Measurements from ENCODE around the gene MPRIP. TPM values are rescaled to one million over a fixed set of nuclear protein-coding genes. Genes with fewer than 3 reads are reported as not detected.
A peak's percentile ranks its signal among the peaks of the same experiment; 100 is the strongest.

The MPRIP gene
- total and polyA plus RNA-seq, 2 donors (not counting 1 experiment from before 2014, with no cell fraction given) = 130 to 299 TPM

DNA sequence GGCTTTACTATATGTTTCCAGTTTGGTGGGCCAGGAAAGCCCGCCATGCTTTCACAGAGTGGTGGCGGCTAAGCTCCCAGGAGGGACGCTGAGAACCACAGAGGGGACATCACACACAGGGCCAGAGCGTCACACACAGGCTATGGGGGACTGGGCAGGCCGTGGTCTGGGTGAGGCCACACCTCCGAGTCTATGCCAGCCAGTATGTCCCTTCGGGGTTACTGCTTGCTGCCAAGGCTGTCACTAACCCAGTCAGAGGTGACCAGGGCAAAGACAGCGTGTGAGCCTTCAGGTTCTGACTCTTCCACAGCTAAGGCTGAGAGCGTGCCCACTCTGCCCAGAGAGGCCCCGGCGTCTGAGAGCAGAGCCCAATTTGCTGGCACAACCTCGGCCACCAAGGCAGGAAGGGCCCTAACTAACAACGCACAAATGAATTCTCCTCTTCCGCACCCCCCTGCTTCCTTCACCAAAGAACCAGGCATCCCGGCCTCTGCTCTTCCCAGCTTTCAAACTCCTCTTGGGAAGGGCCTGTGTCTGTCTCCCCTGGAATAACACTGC is 161.0 kb downstream of the MPRIP start:
- H3K4me3 ChIP-seq (ENCODE audit: control extremely low read depth in 1 of 5, extremely low read depth in 1 of 5, insufficient read depth in 1 of 5, low read depth in 2 of 5, low read length in 4 of 5) = no peak overlapping the region
- H3K9ac ChIP-seq (ENCODE audit: low read length) = no peak overlapping the region
- TF ChIP-seq, protein P1, sequence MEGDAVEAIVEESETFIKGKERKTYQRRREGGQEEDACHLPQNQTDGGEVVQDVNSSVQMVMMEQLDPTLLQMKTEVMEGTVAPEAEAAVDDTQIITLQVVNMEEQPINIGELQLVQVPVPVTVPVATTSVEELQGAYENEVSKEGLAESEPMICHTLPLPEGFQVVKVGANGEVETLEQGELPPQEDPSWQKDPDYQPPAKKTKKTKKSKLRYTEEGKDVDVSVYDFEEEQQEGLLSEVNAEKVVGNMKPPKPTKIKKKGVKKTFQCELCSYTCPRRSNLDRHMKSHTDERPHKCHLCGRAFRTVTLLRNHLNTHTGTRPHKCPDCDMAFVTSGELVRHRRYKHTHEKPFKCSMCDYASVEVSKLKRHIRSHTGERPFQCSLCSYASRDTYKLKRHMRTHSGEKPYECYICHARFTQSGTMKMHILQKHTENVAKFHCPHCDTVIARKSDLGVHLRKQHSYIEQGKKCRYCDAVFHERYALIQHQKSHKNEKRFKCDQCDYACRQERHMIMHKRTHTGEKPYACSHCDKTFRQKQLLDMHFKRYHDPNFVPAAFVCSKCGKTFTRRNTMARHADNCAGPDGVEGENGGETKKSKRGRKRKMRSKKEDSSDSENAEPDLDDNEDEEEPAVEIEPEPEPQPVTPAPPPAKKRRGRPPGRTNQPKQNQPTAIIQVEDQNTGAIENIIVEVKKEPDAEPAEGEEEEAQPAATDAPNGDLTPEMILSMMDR (IDR thresholded peaks at IDR 0.05) = no peak
- no peak for TF ChIP-seq EZH2 (IDR thresholded peaks at IDR 0.05; ENCODE audit: borderline replicate concordance, insufficient read depth, low read depth, low read length, poor library complexity, severe bottlenecking)
- ChIA-PET POLR2A (no interaction called here), CTCF (no interaction called here)
- Mint-ChIP-seq H3K4me3 (no peak overlapping the region), H3K27me3 (no peaks in the 10 kb centered on the region), H3K27ac (no peak overlapping the region), H3K4me1 (peaks cover 20% of the 10 kb centered on the region), H3K9me3 (ENCODE audit: insufficient read depth) (no peaks in the 10 kb centered on the region)
- H3K4me2 ChIP-seq (replicated peaks; ENCODE audit: low read depth, low read length, poor library complexity, severe bottlenecking) = no peak overlapping the region
- 96% methylated on average over 12 of the region's 15 CpGs for WGBS (ENCODE audit: insufficient coverage)
- H3K4me1 ChIP-seq (ENCODE audit: control insufficient read depth in 2 of 2, insufficient read depth in 2 of 2, low read length in 2 of 2) = peaks cover 14 to 25% of the 10 kb centered on the region in 2 donors
- H3K79me2 ChIP-seq (ENCODE audit: control insufficient read depth, insufficient read depth, low read length) = peaks cover 9% of the 10 kb centered on the region
- H3K27me3 ChIP-seq (replicated peaks in 1 of 4; ENCODE audit: control extremely low read depth in 1 of 4, control insufficient read depth in 3 of 4, insufficient read depth in 4 of 4, low read length in 3 of 4) = no peaks in the 10 kb centered on the region
- DNase-seq = no peak
- H2AFZ ChIP-seq (ENCODE audit: insufficient read depth, low read depth, low read length, poor library complexity, severe bottlenecking) = no peak overlapping the region
- intact Hi-C loops (cut with micrococcal nuclease) = loop anchor here (10.0 kb wide), 1 partner anchor 158 kb away; the partner anchor contains the start of gene MPRIP
- peaks cover 4% of the 10 kb centered on the region for H4K20me1 ChIP-seq (ENCODE audit: control insufficient read depth, insufficient read depth, low read length, poor library complexity, severe bottlenecking)
- H3K9me3 ChIP-seq (ENCODE audit: control extremely low read depth in 1 of 3, control insufficient read depth in 2 of 3, insufficient read depth in 1 of 3, low read length in 2 of 3) = peaks cover 0 to 11% (median 0%) of the 10 kb centered on the region in 3 donors
- ATAC-seq (ENCODE audit: low read depth) = no peak
- peaks cover 0 to 8% of the 10 kb centered on the region in 2 experiments for H3K36me3 ChIP-seq (replicated peaks in 1 of 2; ENCODE audit: control extremely low read depth in 1 of 2, control insufficient read depth in 1 of 2, extremely low read depth in 1 of 2, insufficient read depth in 2 of 2, low read length in 1 of 2)
- H3K27ac ChIP-seq (ENCODE audit: low read length in 2 of 2) = no peak overlapping the region

DNA sequence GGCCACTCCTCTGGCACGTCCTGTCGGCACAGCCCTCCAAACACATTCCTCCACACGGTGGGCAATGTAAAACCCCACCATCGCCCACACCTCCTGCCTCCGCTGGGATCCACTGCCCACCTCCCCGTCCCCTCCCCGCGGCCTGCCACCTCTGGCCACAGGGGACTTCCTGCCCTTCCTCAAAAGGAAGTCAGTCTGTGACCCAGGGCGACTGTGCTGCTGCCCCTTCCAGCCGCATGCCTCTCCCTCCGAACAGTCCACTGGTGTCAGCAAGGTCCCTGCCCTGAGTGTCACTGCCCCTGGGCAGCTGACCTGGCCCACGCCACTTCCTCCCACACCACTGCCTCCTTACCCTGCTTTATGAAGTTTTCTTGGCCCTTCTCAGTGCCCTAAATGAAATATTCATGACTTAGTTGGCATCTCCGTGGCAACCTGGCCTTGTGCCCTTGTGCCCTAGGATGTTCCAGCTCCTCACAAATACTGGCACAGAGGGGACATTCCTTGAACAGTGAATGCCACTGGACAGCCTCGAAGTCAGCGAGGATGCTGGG is 161.9 kb downstream of the MPRIP start:
- peaks cover 4% of the 10 kb centered on the region for H4K20me1 ChIP-seq (ENCODE audit: control insufficient read depth, insufficient read depth, low read length, poor library complexity, severe bottlenecking)
- H3K27me3 ChIP-seq (replicated peaks in 1 of 4; ENCODE audit: control extremely low read depth in 1 of 4, control insufficient read depth in 3 of 4, insufficient read depth in 4 of 4, low read length in 3 of 4) = no peaks in the 10 kb centered on the region
- peaks cover 0 to 11% (median 0%) of the 10 kb centered on the region in 3 donors for H3K9me3 ChIP-seq (ENCODE audit: control extremely low read depth in 1 of 3, control insufficient read depth in 2 of 3, insufficient read depth in 1 of 3, low read length in 2 of 3)
- TF ChIP-seq EZH2 (IDR thresholded peaks at IDR 0.05; ENCODE audit: borderline replicate concordance, insufficient read depth, low read depth, low read length, poor library complexity, severe bottlenecking) = no peak
- TF ChIP-seq, protein P1 (IDR thresholded peaks at IDR 0.05) = no peak
- ATAC-seq (ENCODE audit: low read depth) (no peak), DNase-seq (no peak)
- H3K27ac ChIP-seq (ENCODE audit: low read length in 2 of 2) = no peak overlapping the region
- ChIA-PET CTCF (no interaction called here), POLR2A (no interaction called here)
- H3K9ac ChIP-seq (ENCODE audit: low read length) = no peak overlapping the region
- no peak overlapping the region for H3K27ac Mint-ChIP-seq
- H3K27me3 Mint-ChIP-seq = no peaks in the 10 kb centered on the region
- H3K79me2 ChIP-seq (ENCODE audit: control insufficient read depth, insufficient read depth, low read length) = peaks cover 9% of the 10 kb centered on the region
- 79% methylated on average over 15 of the region's 15 CpGs for WGBS (ENCODE audit: insufficient coverage)
- H2AFZ ChIP-seq (ENCODE audit: insufficient read depth, low read depth, low read length, poor library complexity, severe bottlenecking) = no peak overlapping the region
- intact Hi-C loops (cut with micrococcal nuclease) = loop anchor here (10.0 kb wide), 1 partner anchor 159 kb away; the partner anchor contains the start of gene MPRIP
- H3K4me2 ChIP-seq (replicated peaks; ENCODE audit: low read depth, low read length, poor library complexity, severe bottlenecking) = peak overlapping the region; percentile 99
- H3K4me1 ChIP-seq (ENCODE audit: control insufficient read depth in 2 of 2, insufficient read depth in 2 of 2, low read length in 2 of 2) = peaks cover 14 to 25% of the 10 kb centered on the region in 2 donors
- no peak overlapping the region for H3K4me3 ChIP-seq (ENCODE audit: control extremely low read depth in 1 of 5, extremely low read depth in 1 of 5, insufficient read depth in 1 of 5, low read depth in 2 of 5, low read length in 4 of 5)
- H3K9me3 Mint-ChIP-seq (ENCODE audit: insufficient read depth) = no peaks in the 10 kb centered on the region
- H3K4me1 Mint-ChIP-seq = peaks cover 20% of the 10 kb centered on the region
- peak overlapping the region; percentile 93 for H3K4me3 Mint-ChIP-seq
- H3K36me3 ChIP-seq (replicated peaks in 1 of 2; ENCODE audit: control extremely low read depth in 1 of 2, control insufficient read depth in 1 of 2, extremely low read depth in 1 of 2, insufficient read depth in 2 of 2, low read length in 1 of 2) = peaks cover 0 to 8% of the 10 kb centered on the region in 2 experiments
